Adipose tissue (tissue), 3 donors: ENCODE measurements around the gene CYBA. TPM values are rescaled to one million over a fixed set of nuclear protein-coding genes. Genes with fewer than 3 reads are reported as not detected.

ENCODE experiments used
- H3K27ac ChIP-seq: one replicate; pipeline ENCODE4 v1.5.1; 2013; ENCODE audit warnings: low read depth, low read length
- whole genome bisulfite sequencing, 3 donors: extraction: QIAGEN DNeasy Blood & Tissue Kit; methylation state at CpG; one replicate each; pipeline ENCODE4 v1.1.7; 2013; 5-methylcytosine and 5-hydroxymethylcytosine counted together
- polyA plus RNA-seq, 3 donors: library from polyadenylated mRNA; stranded (reverse); fragments of 200-250 nt; gene quantifications; one replicate each; pipeline ENCODE4 v1.2.3, GENCODE V29; 2013
- donor health status: healthy with polysubstance abuse.
- donor health status: Bipolar disorder and iron deficiency.
- donor health status: healthy.

Gene CYBA
- polyA plus RNA-seq, 3 donors, result 70.7 to 195 (median 93.1) TPM

DNA sequence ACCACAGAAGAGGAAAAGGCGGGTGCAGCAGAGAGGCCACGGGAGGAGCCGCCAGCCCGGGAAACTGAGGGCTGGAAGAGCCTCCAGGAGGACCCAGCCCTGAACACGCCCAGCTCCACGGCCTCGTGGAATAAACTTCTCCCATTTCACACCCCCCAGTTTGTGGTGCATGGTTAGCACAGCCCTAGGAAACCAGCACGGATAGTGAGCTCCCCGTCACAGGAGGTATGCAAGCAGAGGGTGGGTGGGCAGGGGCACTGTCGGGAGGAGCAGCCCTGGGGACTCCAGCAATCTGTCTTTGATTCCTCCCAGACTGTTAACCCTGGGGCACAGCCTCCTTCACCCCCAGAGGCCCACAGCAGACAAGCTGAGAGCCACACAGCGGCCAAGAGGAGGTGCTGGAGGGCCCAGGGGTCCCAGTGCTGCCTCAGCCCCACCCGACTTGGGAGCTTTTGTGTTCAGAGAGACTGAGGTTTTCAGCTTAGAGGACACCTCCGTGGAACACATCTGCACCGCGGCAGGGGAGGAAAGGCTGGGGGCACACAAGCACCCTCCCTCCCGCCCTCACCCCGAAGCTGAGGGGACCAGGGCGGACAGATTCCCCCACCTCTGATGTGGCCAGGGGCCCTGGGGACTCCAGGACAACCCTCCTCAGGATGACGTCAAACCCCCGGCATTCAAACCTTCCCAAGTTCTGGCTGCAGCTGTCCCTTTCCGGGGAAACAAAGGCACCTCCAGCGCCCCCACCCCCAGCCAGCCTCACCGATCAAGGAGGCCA is 14.2 kb downstream of the CYBA start:
- H3K27ac ChIP-seq, result no peak overlapping the region
- WGBS, 3 donors, result 62 to 86% (median 66%) methylated on average over 23 of the region's 23 CpGs

DNA sequence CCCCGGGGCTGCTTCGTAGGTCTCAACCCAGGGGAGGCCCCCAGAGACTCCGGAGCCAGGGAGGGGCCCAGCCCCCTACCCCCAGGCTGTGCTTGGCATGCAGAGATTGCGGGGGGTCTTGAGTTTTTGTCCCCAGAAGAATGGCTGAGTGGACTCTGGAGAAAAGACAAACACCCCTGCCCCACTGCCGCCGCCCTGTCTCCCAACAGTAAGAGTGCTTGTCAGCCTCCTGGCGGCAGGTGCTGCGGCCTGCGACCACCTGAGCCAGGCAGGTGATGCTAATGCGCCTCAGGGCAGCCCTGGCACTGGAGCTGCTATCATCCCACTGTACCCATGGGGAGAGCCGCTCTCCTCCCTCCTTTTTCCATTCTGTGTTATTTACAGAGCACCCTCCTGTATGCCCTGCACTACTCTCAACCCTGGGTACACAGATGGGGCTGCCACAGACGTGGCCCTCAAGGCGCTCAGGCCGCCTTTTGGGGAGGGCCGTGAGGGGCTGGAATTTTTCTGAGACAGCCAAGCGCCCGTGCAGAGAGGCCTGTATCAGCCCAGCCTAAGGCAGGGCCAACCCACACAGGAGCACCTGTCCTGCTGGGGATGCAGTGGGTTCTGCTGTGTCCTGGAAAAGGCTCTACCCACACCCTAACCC is 15.1 kb downstream of the CYBA start:
- WGBS, 3 donors, result 91 to 97% (median 91%) methylated on average over 17 of the region's 17 CpGs

DNA sequence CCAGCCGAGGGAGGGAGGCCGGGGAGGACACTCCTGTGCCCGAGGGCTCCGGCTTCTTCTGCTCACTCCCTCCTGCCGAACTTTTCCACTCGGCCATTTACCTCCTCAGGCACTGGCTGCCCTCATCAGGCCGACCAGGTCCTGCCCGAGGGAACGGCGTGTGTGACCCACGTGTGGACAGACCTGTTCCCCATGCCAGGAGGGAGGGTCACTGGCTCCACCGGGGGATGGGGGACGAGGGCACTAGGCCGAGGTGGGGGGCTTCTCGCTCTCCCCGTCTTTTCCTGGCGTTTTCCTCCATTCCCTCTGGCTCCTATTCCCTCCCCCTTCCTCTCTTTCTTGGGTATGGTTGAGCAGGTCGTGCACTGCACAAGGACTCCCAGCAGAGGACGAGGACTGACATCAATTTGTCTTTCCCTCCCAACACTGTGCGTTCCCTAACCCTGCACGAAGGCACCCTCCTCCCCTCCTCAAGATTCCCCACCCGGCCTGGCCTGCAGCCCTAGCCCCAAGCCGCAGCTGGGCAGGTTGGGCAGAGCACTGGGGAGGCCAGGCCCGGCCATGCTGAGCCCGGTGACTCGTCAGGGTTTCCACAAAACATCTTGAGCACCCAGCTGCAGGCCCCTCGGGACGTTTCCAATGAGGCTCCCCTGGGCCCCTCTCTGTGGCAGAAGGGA is 15.7 kb downstream of the CYBA start:
- H3K27ac ChIP-seq, result no peak overlapping the region
- WGBS, 3 donors, result 36 to 75% (median 39%) methylated on average over 27 to 28 of the region's 28 CpGs

More for the DNA sequence above, 15.1 kb downstream of the CYBA start:
- no peak overlapping the region for H3K27ac ChIP-seq

DNA sequence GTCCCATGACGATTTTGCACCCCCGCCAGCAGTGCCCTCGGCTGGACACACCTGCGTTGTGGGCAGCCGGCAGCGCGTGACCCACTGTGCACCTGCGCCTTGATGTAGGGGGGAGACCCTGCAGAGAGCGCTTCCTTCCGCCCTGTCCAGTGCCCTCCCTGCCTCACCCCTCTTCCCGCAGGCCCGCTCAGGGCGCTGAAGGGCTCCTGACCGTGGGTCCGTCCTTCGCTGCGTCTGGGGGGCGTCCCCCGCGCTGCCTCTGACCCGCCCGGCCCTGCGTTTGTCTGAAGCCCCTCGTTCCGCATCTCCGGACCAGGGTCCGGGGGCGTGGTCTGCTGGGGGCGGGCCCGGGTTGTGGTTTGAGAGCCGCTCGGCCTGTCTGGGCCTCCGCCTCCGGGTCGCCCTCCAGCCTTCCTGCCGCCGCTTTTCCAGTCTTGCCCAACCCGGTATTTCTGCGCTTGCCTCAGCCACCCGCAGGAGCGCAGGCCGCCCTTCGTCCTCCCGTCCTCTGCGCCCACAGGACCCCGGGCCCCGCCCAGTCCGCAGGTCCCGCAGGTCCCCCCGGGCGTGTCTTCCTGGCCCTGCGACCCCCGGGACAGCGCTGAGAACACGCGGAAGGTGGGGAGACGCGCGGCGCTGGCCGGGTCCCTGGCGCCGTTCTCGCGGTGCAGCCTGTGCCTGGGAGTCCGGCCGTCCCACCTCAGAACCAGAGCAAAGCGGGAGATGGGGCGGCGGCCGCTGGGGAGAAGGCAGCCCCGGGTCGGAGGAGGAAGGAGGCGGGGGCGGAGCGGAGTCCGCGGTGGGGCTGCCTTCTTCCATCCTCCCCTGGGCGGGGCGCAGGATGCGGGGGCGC is 16.5 kb downstream of the CYBA start:
- no peak overlapping the region for H3K27ac ChIP-seq
- WGBS, 3 donors, result 5 to 34% (median 9%) methylated on average over 70 to 81 of the region's 82 CpGs

DNA sequence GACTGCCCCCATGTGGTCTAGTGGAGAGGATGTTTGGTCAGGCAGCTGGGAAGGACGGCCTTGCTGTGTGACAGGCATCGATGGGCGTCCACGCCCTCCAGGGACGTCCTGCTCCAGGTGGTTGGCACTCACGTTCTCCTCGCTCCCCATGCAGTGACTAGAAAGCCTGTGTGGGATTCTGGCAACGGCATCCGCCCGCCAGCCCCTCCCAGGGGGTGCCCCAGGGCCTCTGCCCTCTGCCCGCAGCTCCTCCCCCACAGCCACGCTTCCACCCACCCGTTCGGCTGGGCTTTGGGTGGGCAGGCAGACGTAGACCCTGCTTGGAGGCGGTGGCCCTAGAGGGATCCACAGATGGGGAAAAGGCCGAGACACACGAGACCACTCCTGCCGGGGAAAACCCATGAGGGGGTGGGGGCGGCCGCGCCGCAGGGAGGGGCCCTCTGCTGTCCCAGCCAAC is 17.1 kb downstream of the CYBA start:
- H3K27ac ChIP-seq, result no peak overlapping the region
- 30 to 52% (median 33%) methylated on average over 19 to 23 of the region's 23 CpGs for WGBS, 3 donors

DNA sequence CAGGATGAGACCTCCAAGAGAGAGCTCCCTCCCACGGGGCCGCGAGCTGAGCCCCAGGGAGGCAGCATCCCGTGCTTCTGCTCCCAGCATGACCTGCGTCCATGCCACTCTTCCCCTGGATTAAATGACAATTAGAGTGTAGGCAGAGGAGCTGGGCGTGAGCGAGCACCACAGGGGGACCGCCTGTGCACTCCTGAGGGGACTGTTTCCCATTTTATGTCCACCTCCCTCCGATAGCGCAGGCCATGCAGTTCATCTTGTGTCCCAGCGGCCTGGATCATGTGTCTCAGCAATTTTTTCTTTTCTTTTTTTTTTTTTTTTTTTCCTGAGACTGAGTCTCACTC is 18.3 kb downstream of the CYBA start:
- 93 to 96% (median 95%) methylated on average over 11 of the region's 11 CpGs for WGBS, 3 donors
- H3K27ac ChIP-seq, result no peak overlapping the region

DNA sequence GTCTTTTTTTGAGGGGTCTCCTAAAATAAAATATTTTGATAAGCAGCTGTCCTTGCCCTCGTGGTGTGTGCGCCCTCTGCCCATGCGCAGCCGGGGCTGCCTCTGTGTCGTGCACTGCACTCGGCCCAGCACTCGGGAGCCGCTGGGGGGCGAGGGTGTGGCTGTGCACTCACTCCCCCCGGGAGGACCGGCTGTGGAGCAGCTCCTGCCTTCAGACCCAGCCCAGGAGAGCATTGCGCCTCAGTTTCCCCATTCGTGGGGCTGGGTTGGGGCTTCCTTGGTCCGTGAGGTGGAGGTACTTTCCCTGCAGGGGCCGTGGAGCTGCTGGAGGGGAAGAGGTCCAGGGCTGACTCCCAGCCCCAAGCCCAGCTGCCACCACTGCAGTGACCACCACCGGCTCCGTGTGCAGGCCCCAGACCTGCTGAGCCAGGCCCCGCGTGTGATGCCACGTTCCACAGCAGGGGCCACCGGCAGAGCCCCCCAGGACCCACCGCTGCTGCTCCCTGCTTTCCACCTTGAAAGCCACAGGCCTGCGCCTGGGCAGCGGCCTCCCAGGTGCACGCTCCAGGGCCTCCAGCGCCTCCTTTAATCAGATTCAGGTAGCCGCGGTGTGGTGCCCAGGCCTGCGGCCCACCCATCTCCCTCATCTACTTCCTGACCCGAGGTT is 18.8 kb downstream of the CYBA start:
- H3K27ac ChIP-seq, result no peak overlapping the region
- WGBS, 3 donors, result 89 to 93% (median 90%) methylated on average over 30 of the region's 30 CpGs

DNA sequence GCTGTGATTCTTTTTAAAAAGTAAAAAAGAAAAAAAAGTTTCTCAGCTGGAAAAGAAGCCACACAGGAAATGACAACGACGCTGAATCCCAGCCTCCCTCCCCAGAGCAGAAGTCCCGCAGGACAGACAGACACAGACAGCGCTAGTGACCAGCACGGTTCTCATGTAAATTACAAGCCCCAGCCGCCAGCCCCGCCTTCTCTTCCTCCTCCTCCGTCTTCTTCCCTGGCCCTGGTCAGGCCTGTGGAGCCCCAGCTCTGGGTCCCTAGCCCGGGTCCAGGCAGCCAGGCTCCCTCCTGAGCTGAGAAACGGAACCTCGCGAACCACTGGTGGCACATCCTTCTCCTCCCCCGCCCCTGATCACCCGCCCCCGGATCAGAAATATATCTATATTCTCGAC is 19.5 kb downstream of the CYBA start:
- 69 to 84% (median 70%) methylated on average over 16 of the region's 16 CpGs for WGBS, 3 donors
- no peak overlapping the region for H3K27ac ChIP-seq

DNA sequence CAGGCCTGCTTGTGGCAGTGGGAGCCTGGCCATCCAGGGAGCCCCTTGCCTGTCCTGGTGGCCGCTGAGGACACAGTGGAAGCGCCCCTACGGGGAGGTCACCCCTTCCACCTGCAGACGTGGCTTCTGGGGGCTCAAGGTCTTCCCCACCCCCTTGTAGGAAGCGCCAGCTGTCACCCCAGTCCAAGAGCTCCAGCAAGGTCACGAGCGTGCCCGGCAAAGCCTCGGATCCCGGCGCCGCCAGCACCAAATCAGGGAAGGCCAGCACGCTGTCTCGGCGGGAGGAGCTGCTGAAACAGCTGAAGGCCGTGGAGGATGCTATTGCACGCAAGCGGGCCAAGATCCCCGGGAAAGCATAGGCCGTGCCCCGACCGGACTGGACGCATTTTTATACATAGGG is 19.9 kb downstream of the CYBA start:
- WGBS, 3 donors, result 89 to 92% (median 91%) methylated on average over 23 of the region's 23 CpGs
- H3K27ac ChIP-seq, result no peak overlapping the region

DNA sequence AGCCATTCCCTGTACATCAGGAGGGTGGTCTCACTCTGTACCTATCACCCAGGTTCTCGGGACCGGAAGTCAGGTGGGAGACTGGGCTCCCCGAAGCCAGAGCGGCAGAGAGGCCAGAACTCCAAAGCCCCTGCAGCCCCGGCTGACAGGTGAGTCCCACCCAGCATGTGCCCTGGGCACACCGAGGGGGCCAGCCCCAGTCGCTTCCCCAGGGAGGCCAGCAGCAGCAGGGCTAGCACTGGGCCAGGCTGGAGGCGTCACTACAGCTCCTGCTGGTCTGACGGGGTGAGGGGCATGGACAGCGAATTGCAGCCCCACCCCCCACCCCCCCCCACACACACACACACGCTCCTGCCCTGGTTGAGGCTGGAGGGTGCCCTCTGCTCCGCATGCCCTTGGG is 20.4 kb downstream of the CYBA start:
- 89 to 95% (median 90%) methylated on average over 11 to 12 of the region's 12 CpGs for WGBS, 3 donors
- H3K27ac ChIP-seq, result no peak overlapping the region

DNA sequence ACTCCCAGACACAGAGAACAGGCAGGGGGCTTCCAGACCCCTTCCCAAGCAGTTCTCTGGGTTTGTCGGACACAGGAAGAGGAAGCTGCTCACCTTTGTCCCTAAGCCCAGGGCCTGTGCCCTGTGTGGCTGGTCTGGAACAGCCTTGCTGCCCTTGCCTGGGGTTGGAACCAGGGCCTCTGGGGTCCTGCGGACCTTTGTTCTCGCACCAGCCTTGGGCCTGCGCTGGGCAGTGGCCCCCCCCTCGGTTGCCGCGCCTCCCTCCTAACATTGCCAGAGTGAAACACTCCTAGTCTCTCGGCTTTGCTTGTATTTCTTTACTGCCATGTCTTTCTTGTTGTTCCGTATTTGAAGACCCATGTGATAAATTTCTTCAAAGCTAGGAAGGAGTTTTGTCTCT is 21.0 kb downstream of the CYBA start:
- H3K27ac ChIP-seq, result no peak overlapping the region
- 83 to 88% (median 85%) methylated on average over 9 of the region's 9 CpGs for WGBS, 3 donors

DNA sequence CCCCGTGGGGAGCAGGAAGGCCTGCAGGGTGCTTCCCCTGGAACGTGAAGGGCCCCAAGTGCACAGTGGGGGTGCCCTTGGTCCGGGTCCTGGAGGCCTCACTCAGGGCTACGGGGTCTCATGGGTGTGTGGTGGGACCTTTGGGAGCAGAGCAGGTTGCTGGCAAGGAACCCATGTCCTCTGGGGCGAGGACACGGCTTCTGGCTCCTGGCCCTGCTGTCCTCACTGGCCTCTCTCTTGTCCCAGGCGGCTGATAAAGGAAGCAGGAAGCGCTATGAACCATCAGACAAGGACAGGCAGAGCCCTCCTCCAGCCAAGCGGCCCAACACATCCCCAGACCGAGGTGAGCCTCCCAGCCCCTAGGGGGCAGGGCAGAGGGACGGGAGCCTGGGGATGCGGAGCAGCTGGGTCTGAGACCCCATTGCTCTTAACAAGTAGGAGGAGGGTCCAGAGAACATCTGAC is 22.3 kb downstream of the CYBA start:
- H3K27ac ChIP-seq, result no peak overlapping the region
- 61 to 73% (median 64%) methylated on average over 12 of the region's 12 CpGs for WGBS, 3 donors

DNA sequence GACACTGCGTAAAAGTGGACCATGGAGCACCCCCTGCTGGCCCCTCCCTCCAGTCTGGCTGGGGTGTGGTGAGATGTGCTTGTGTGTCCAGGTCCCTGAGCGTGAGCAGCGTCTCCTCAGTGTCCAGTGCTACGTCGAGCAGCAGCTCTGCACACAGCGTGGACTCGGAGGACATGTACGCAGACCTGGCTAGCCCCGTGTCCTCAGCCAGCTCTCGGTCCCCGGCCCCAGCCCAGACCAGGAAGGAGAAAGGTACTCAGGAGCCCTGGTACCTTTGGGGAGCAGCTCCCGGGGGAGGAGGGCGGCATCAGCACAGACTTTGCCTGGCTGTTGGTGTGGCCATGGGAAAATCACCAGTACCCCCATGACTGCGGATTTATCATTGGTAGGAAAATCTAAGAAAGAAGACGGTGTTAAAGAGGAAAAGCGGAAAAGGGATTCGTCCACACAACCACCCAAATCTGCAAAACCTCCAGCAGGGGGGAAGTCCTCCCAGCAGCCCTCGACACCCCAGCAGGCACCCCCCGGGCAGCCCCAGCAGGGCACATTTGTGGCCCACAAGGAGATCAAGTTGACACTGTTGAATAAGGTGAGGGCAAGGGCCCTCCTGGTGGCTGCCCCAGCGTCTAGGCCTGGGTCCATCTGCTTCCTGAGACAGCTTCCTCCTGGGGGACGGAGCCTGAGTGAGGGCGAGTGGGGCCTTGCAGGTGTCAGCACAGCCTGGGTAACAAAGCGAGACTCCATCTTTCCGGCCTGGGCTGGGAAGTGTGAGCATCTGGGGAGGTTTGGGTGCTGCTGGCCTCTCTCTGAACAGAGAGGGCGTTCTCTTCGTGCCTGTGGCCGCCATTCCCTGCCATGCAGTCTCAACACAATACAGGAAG is 23.1 kb downstream of the CYBA start:
- 91 to 95% (median 93%) methylated on average over 27 of the region's 27 CpGs for WGBS, 3 donors
- H3K27ac ChIP-seq, result no peak overlapping the region

DNA sequence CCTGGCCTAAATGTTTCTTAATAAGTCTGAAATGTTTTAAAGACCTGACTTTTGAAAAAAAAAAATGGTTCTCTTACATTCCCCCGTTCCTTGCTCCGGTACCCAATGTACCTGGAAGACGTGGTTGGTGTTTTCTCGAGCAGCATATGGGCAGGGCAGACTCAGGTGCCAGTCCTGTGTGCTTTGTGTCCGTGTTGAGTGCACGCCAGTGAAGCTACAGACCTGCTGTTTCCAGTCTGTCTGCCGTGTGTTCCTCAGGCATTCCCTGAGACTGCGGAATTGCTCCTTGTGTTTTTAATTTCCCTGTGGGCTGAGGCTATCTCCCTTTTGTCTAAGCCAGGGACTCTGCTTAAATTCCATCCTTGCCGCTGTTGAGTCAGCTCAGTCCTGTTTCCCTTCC is 24.2 kb downstream of the CYBA start:
- 93 to 95% (median 95%) methylated on average over 9 of the region's 9 CpGs for WGBS, 3 donors
- no peak overlapping the region for H3K27ac ChIP-seq

DNA sequence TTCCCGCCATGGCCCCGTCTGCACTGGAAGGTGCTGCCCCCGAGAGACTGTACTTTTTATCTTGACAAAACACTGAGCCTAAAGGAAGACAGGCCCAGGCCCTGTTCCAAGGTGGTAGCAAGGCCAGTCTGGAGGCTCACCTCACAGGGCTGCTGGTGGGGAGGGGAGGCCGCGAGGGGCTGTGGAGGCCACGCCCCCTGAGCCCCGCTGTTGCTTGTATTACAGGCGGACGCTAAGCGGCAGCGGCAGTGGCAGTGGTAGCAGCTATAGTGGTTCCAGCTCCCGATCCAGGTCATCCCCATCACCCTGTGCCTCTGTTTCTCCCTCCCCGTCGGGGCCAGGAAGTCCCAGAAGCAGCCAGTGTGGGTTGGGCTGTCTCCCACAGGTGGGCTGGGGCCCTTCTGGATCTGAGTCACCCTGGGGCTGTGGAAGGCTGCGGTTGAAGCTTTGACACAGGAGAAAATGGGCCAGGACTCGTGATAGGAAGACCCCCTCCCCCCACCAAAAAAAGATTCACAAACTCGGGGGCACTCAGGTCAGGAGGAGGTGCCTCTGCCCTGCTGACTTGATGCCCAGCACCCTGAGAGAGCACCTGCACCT is 25.8 kb downstream of the CYBA start:
- WGBS, 3 donors, result 83 to 89% (median 89%) methylated on average over 17 of the region's 17 CpGs

DNA sequence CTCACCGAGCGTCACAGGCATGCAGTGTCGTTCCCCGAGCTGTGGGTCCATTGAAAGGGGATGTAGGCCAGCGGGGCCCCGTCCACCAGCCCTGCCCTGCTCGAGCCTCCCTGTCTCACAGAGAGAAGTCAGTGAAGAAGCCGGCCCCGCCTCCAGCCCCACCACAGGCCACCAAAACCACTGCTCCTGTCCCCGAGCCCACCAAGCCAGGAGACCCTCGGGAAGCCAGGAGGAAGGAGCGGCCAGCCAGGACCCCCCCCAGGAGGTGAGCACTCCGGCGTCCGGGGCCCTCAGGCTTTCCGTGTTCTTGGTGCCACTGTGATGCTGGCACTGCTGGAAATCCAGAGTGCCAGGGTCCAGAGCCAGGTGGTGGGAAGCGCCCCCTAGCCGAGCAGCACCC is 26.4 kb downstream of the CYBA start:
- WGBS, 3 donors, result 94 to 96% (median 95%) methylated on average over 18 of the region's 18 CpGs
- no peak overlapping the region for H3K27ac ChIP-seq

More for the DNA sequence above, 25.8 kb downstream of the CYBA start:
- H3K27ac ChIP-seq, result no peak overlapping the region

DNA sequence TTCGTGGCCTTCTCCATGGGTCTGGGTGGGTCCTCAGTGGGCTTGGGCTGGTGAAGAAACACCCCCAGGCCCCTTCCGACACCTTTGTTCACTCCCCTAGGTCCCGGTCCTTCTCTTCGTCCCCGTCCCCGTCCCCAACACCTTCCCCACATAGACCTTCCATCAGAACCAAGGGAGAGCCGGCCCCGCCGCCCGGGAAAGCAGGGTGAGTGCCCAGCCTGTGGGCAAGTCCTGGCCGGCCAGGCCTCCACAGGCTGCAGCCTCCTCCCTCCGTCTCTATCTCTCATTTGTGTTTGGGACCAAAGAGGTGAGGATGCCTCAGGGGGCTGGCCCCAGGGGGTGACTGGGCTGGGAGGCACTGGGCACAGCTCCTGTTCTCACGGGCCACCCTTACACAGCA is 27.0 kb downstream of the CYBA start:
- H3K27ac ChIP-seq, result no peak overlapping the region
- 93 to 96% (median 94%) methylated on average over 13 of the region's 13 CpGs for WGBS, 3 donors
